K562 (cell line): ENCODE measurements around the gene LCMT2. TPM values are rescaled to one million over a fixed set of nuclear protein-coding genes. Genes with fewer than 3 reads are reported as not detected.

Source experiments
- ELF2 ChIP-seq: fragments of 250-450 bp; sonication (Bioruptor Pico); IDR thresholded peaks from 2 replicates; pipeline ENCODE4 v1.5.0; 2021; ENCODE audit warnings: mild to moderate bottlenecking
- HDAC1 ChIP-seq, 2 experiments: fragments of 450-650 bp; IDR thresholded peaks; 2 replicates each; pipeline ENCODE4 v1.6.1; 2016 to 2017; ENCODE audit warnings: inconsistent platforms in 1 of 2, mild to moderate bottlenecking in 1 of 2, moderate library complexity in 1 of 2
- TEAD4 ChIP-seq, 2 experiments: sonication (generic) in 1 of 2; formaldehyde crosslinking in 1 of 2; IDR thresholded peaks; 2 replicates each; pipeline versions ENCODE4 v1.6.1 to v1.8.0; 2012 to 2022; ENCODE audit warnings: borderline replicate concordance in 1 of 2, inconsistent platforms in 1 of 2, low read length in 1 of 2, mild to moderate bottlenecking in 1 of 2, missing genetic modification reagents in 1 of 2
- USF1 ChIP-seq: sonication (generic); formaldehyde crosslinking; IDR thresholded peaks from 2 replicates; pipeline ENCODE4 v1.9.0; 2022; ENCODE audit warnings: mild to moderate bottlenecking, missing genetic modification reagents
- ZNF280A ChIP-seq: fragments of 450-650 bp; IDR thresholded peaks from 2 replicates; pipeline ENCODE4 v1.6.1; 2018; ENCODE audit warnings: mild to moderate bottlenecking, low read depth; ENCODE audit not compliant: partially characterized antibody
- ZNF354B ChIP-seq: fragments of 250-450 bp; sonication (Bioruptor Pico); IDR thresholded peaks from 2 replicates; pipeline ENCODE4 v1.4.0; 2020
- polyA plus RNA-seq, 8 experiments: library from polyadenylated mRNA; depleted of rRNA in 4 of 8; stranded (reverse) in 5 of 8; unstranded in 3 of 8; fragments of >200 nt; fragmentation: Nextera tagmentation in 2 of 8; fragmentation: Illumina TruSeq in 1 of 8; extraction: Ambion mirVana in 2 of 8; extraction: Trizol in 1 of 8; gene quantifications; 2 replicates each; pipeline versions ENCODE4 v1.2.1 to v1.2.3, GENCODE V29; 2011 to 2014; ENCODE audit warnings: inconsistent platforms in 1 of 8, missing spikeins in 1 of 8
- total RNA-seq, 7 experiments: library from RNA; depleted of rRNA in 6 of 7; stranded (reverse); fragments of >200 nt in 6 of 7; fragmentation: Illumina TruSeq in 2 of 7; extraction: Trizol in 2 of 7; gene quantifications; 2 replicates each; pipeline versions ENCODE4 v1.2.1 to v1.2.3, GENCODE V29; 2011 to 2021; ENCODE audit warnings: low replicate concordance in 1 of 7
- TF ChIP-seq, protein P1 (sequence below): sonication (generic); formaldehyde crosslinking; IDR thresholded peaks from 2 replicates; pipeline ENCODE4 v1.8.1; 2023; ENCODE audit warnings: missing genetic modification reagents, mild to moderate bottlenecking, borderline replicate concordance
- TF ChIP-seq, protein P2 (sequence below): fragments of 450-650 bp; IDR thresholded peaks from 2 replicates; pipeline ENCODE4 v1.6.1; 2017; ENCODE audit warnings: antibody characterized with exemption, mild to moderate bottlenecking

The LCMT2 gene
- total and polyA plus RNA-seq, 9 of the 15 experiments (the other 6 are each of a cell fraction or from before 2014, with no cell fraction given) = 2.5 to 22.3 (median 15.2) TPM

DNA sequence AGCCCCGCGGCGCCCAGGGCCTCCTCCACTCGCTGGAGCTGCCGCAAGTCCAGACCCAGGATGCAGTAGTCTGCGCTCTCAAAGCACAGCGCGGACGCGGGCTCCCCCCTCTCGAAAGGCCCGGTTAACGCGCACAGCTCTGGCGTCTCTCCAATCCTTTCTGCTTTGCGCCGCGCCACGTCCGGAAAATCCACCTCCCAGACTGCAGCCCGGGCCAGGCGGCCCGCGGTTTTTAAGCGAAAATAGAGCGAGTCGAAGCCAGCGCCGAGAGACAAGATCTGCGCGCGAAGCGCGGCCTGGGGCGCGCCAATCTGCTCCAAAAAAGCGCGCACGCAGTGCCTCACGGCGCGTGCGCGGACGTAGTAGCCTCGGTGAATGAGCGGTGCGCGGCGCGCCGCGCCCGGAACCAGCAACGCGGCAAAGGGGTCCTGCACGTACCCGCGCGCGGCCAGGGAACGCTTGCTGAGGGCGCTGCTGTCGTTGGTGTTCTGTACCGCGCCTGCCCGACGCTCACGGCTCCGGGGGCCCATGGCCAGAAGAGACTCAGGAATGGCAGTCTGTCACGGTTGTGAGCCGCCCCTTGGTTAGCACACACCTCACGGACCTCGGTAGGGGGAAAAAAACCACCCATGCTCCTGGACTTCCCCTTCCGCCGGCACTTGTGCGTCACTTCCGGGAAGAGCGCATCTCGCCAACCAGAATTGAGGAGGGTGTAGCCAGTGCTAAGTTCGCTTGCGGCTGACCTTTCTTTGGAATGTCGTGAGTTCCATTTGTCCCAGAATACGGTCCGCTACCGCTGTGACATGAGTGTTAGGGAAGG lies at the start of gene LCMT2 (continued):
- TF ChIP-seq, protein P1, sequence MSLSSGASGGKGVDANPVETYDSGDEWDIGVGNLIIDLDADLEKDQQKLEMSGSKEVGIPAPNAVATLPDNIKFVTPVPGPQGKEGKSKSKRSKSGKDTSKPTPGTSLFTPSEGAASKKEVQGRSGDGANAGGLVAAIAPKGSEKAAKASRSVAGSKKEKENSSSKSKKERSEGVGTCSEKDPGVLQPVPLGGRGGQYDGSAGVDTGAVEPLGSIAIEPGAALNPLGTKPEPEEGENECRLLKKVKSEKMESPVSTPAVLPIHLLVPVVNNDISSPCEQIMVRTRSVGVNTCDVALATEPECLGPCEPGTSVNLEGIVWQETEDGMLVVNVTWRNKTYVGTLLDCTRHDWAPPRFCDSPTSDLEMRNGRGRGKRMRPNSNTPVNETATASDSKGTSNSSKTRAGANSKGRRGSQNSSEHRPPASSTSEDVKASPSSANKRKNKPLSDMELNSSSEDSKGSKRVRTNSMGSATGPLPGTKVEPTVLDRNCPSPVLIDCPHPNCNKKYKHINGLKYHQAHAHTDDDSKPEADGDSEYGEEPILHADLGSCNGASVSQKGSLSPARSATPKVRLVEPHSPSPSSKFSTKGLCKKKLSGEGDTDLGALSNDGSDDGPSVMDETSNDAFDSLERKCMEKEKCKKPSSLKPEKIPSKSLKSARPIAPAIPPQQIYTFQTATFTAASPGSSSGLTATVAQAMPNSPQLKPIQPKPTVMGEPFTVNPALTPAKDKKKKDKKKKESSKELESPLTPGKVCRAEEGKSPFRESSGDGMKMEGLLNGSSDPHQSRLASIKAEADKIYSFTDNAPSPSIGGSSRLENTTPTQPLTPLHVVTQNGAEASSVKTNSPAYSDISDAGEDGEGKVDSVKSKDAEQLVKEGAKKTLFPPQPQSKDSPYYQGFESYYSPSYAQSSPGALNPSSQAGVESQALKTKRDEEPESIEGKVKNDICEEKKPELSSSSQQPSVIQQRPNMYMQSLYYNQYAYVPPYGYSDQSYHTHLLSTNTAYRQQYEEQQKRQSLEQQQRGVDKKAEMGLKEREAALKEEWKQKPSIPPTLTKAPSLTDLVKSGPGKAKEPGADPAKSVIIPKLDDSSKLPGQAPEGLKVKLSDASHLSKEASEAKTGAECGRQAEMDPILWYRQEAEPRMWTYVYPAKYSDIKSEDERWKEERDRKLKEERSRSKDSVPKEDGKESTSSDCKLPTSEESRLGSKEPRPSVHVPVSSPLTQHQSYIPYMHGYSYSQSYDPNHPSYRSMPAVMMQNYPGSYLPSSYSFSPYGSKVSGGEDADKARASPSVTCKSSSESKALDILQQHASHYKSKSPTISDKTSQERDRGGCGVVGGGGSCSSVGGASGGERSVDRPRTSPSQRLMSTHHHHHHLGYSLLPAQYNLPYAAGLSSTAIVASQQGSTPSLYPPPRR (CRISPR knock-in tag) = peak; percentile 51; the same call in 1 of the 2 replicates
- no peak for TF ChIP-seq ZNF280A
- peak in 1 of 2 experiments; percentile 95; a peak in 2 of 4 replicates for TF ChIP-seq HDAC1 (IDR thresholded peaks at IDR 0.05)
- TF ChIP-seq, protein P2, sequence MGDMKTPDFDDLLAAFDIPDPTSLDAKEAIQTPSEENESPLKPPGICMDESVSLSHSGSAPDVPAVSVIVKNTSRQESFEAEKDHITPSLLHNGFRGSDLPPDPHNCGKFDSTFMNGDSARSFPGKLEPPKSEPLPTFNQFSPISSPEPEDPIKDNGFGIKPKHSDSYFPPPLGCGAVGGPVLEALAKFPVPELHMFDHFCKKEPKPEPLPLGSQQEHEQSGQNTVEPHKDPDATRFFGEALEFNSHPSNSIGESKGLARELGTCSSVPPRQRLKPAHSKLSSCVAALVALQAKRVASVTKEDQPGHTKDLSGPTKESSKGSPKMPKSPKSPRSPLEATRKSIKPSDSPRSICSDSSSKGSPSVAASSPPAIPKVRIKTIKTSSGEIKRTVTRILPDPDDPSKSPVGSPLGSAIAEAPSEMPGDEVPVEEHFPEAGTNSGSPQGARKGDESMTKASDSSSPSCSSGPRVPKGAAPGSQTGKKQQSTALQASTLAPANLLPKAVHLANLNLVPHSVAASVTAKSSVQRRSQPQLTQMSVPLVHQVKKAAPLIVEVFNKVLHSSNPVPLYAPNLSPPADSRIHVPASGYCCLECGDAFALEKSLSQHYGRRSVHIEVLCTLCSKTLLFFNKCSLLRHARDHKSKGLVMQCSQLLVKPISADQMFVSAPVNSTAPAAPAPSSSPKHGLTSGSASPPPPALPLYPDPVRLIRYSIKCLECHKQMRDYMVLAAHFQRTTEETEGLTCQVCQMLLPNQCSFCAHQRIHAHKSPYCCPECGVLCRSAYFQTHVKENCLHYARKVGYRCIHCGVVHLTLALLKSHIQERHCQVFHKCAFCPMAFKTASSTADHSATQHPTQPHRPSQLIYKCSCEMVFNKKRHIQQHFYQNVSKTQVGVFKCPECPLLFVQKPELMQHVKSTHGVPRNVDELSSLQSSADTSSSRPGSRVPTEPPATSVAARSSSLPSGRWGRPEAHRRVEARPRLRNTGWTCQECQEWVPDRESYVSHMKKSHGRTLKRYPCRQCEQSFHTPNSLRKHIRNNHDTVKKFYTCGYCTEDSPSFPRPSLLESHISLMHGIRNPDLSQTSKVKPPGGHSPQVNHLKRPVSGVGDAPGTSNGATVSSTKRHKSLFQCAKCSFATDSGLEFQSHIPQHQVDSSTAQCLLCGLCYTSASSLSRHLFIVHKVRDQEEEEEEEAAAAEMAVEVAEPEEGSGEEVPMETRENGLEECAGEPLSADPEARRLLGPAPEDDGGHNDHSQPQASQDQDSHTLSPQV = peak; percentile 34; the same call in 1 of the 2 replicates
- TF ChIP-seq USF1 (CRISPR knock-in tag) = no peak
- peak; percentile 79; the same call in 1 of the 2 replicates for TF ChIP-seq ELF2 (CRISPR knock-in tag)
- no peak for TF ChIP-seq ZNF354B (CRISPR knock-in tag)
- TF ChIP-seq TEAD4 (IDR thresholded peaks at IDR 0.05; ENCODE audit: low read length) = peak; percentile 74
- no peak for TF ChIP-seq TEAD4 (CRISPR knock-in tag; IDR thresholded peaks at IDR 0.05; ENCODE audit: borderline replicate concordance)
